ENCODE data around the gene EXOC3.
A peak's percentile ranks its signal among the peaks of the same experiment; 100 is the strongest.
"Not testable (repeated sequence)": the region's sequence is repeated elsewhere in the genome, so short reads cannot be mapped to it uniquely, and the experiment has no call there.

EXOC3 gene

GRCh38 chr5:442335-443238, at the start of gene EXOC3:
Gene EXOC3, plus strand, starts transcription at chr5:443176. Its CDS starts 3,030 bp downstream, at chr5:446206.
- H3K4me3 ChIP-seq = peak within 1 kb of the TSS; percentile 87
- in situ Hi-C loops (cut with MboI; ENCODE audit: low sequenced_read_pairs) = no loop called here
- peaks cover 8% of the 10 kb centered on the region for H3K36me3 ChIP-seq (replicated peaks)
- no peaks in the 10 kb centered on the region for H3K9me3 ChIP-seq
- H3K27me3 ChIP-seq (ENCODE audit: low read depth) = no peaks in the 10 kb centered on the region
- DNase-seq (ENCODE audit: low spot score in 2 of 2) = peak; percentile 42 to 76
- H3K4me1 ChIP-seq = no peaks in the 10 kb centered on the region

GRCh38 chr5:393846-394275, 49.1 kb upstream of the EXOC3 start:
- Histone ChIP-seq H3K9me3 (no peaks in the 10 kb centered on the region), H3K36me3 (replicated peaks) (no peaks in the 10 kb centered on the region), H3K4me3 (no peak overlapping the region), H3K27me3 (ENCODE audit: low read depth) (no peaks in the 10 kb centered on the region), H3K4me1 (no peaks in the 10 kb centered on the region)
- DNase-seq (ENCODE audit: low spot score in 2 of 2) = no peak
- in situ Hi-C loops (cut with MboI; ENCODE audit: low sequenced_read_pairs) = no loop called here

- Histone ChIP-seq H3K4me3 (no peak overlapping the region), H3K27me3 (ENCODE audit: low read depth) (no peaks in the 10 kb centered on the region), H3K9me3 (no peaks in the 10 kb centered on the region), H3K36me3 (replicated peaks) (no peaks in the 10 kb centered on the region), H3K4me1 (peaks cover 7% of the 10 kb centered on the region)
- no peak for DNase-seq (ENCODE audit: low spot score in 2 of 2)
- in situ Hi-C loops (cut with MboI; ENCODE audit: low sequenced_read_pairs) = no loop called here
These were observed 48.3 kb upstream of the EXOC3 start for GRCh38 chr5:394671-395155.

GRCh38 chr5:395156-395920, 47.6 kb upstream of the EXOC3 start:
- DNase-seq (ENCODE audit: low spot score in 2 of 2) = no peak
- Histone ChIP-seq H3K27me3 (ENCODE audit: low read depth) (no peaks in the 10 kb centered on the region), H3K9me3 (no peaks in the 10 kb centered on the region), H3K4me3 (no peak overlapping the region), H3K36me3 (replicated peaks) (no peaks in the 10 kb centered on the region), H3K4me1 (peaks cover 13% of the 10 kb centered on the region)
- in situ Hi-C loops (cut with MboI; ENCODE audit: low sequenced_read_pairs) = no loop called here

- Histone ChIP-seq H3K4me3 (no peak overlapping the region), H3K27me3 (ENCODE audit: low read depth) (no peaks in the 10 kb centered on the region), H3K36me3 (replicated peaks) (no peaks in the 10 kb centered on the region), H3K9me3 (no peaks in the 10 kb centered on the region), H3K4me1 (peaks cover 16% of the 10 kb centered on the region)
- in situ Hi-C loops (cut with MboI; ENCODE audit: low sequenced_read_pairs) = no loop called here
- no peak for DNase-seq (ENCODE audit: low spot score in 2 of 2)
These were observed 47.0 kb upstream of the EXOC3 start for GRCh38 chr5:395921-396530.

GRCh38 chr5:396531-396961, 46.4 kb upstream of the EXOC3 start:
- no peaks in the 10 kb centered on the region for H3K36me3 ChIP-seq (replicated peaks)
- no peak overlapping the region for H3K4me3 ChIP-seq
- peaks cover 16% of the 10 kb centered on the region for H3K4me1 ChIP-seq
- H3K27me3 ChIP-seq (ENCODE audit: low read depth) = no peaks in the 10 kb centered on the region
- in situ Hi-C loops (cut with MboI; ENCODE audit: low sequenced_read_pairs) = no loop called here
- no peak for DNase-seq (ENCODE audit: low spot score in 2 of 2)
- H3K9me3 ChIP-seq = no peaks in the 10 kb centered on the region

GRCh38 chr5:398141-398474, 44.9 kb upstream of the EXOC3 start:
- peaks cover 16% of the 10 kb centered on the region for H3K4me1 ChIP-seq
- H3K4me3 ChIP-seq; DNase-seq (ENCODE audit: low spot score in 2 of 2); H3K9me3 ChIP-seq; H3K36me3 ChIP-seq (replicated peaks); in situ Hi-C loops (cut with MboI; ENCODE audit: low sequenced_read_pairs); H3K27me3 ChIP-seq (ENCODE audit: low read depth): not testable (repeated sequence)

GRCh38 chr5:398475-399295, 44.3 kb upstream of the EXOC3 start:
- DNase-seq (ENCODE audit: low spot score in 2 of 2) = no peak
- Histone ChIP-seq H3K4me1 (peaks cover 16% of the 10 kb centered on the region), H3K36me3 (replicated peaks) (no peaks in the 10 kb centered on the region), H3K27me3 (ENCODE audit: low read depth) (no peaks in the 10 kb centered on the region), H3K9me3 (no peaks in the 10 kb centered on the region), H3K4me3 (no peak overlapping the region)
- in situ Hi-C loops (cut with MboI; ENCODE audit: low sequenced_read_pairs) = no loop called here

- H3K4me1 ChIP-seq = peaks cover 16% of the 10 kb centered on the region
- no peaks in the 10 kb centered on the region for H3K27me3 ChIP-seq (ENCODE audit: low read depth)
- H3K4me3 ChIP-seq = peak overlapping the region; percentile 2; the same call in 1 of the 2 replicates
- H3K9me3 ChIP-seq = no peaks in the 10 kb centered on the region
- in situ Hi-C loops (cut with MboI; ENCODE audit: low sequenced_read_pairs) = no loop called here
- DNase-seq (ENCODE audit: low spot score in 2 of 2) = peak; percentile 85 to 96
- no peaks in the 10 kb centered on the region for H3K36me3 ChIP-seq (replicated peaks)
These were observed 43.4 kb upstream of the EXOC3 start for GRCh38 chr5:399296-400281.

- Histone ChIP-seq H3K36me3 (replicated peaks) (no peaks in the 10 kb centered on the region), H3K4me1 (peaks cover 16% of the 10 kb centered on the region), H3K9me3 (no peaks in the 10 kb centered on the region), H3K4me3 (no peak overlapping the region), H3K27me3 (ENCODE audit: low read depth) (no peaks in the 10 kb centered on the region)
- DNase-seq (ENCODE audit: low spot score in 2 of 2) = peak in 1 of 2 experiments; percentile 2
- in situ Hi-C loops (cut with MboI; ENCODE audit: low sequenced_read_pairs) = no loop called here
These were observed 42.5 kb upstream of the EXOC3 start for GRCh38 chr5:400282-401145.

GRCh38 chr5:401146-402034, 41.6 kb upstream of the EXOC3 start:
- H3K9me3 ChIP-seq = no peaks in the 10 kb centered on the region
- H3K36me3 ChIP-seq (replicated peaks) = no peaks in the 10 kb centered on the region
- H3K4me3 ChIP-seq = no peak overlapping the region
- no peaks in the 10 kb centered on the region for H3K27me3 ChIP-seq (ENCODE audit: low read depth)
- in situ Hi-C loops (cut with MboI; ENCODE audit: low sequenced_read_pairs) = no loop called here
- no peak for DNase-seq (ENCODE audit: low spot score in 2 of 2)
- peaks cover 16% of the 10 kb centered on the region for H3K4me1 ChIP-seq
